Activated naive CD8-positive, alpha-beta T cell (primary cell): ENCODE measurements around the gene GJC1.

Experiments
- H3K27ac Mint-ChIP-seq: one replicate; pipeline ENCODE4 v1.8.0; 2021; ENCODE audit warnings: mixed read lengths
- H3K27me3 Mint-ChIP-seq: one replicate; pipeline ENCODE4 v1.8.0; 2021; ENCODE audit warnings: mixed read lengths
- H3K36me3 Mint-ChIP-seq: one replicate; pipeline ENCODE4 v1.8.0; 2021; ENCODE audit warnings: mixed read lengths
- H3K4me1 Mint-ChIP-seq: one replicate; pipeline ENCODE4 v1.8.0; 2021; ENCODE audit warnings: low read depth, mixed read lengths
- H3K4me3 Mint-ChIP-seq: one replicate; pipeline ENCODE4 v1.8.0; 2021; ENCODE audit warnings: mild to moderate bottlenecking, mixed read lengths
- H3K9me3 Mint-ChIP-seq: one replicate; pipeline ENCODE4 v1.8.0; 2021; ENCODE audit warnings: low read depth, mixed read lengths

Gene GJC1

GRCh38 chr17:44769647-44770084 lies 60.4 kb downstream of the GJC1 start:
- Mint-ChIP-seq H3K9me3 (no peaks in the 10 kb centered on the region), H3K4me1 (no peaks in the 10 kb centered on the region), H3K4me3 (no peak overlapping the region), H3K27ac (no peak overlapping the region), H3K36me3 (no peaks in the 10 kb centered on the region), H3K27me3 (peaks cover 4% of the 10 kb centered on the region)

DNA sequence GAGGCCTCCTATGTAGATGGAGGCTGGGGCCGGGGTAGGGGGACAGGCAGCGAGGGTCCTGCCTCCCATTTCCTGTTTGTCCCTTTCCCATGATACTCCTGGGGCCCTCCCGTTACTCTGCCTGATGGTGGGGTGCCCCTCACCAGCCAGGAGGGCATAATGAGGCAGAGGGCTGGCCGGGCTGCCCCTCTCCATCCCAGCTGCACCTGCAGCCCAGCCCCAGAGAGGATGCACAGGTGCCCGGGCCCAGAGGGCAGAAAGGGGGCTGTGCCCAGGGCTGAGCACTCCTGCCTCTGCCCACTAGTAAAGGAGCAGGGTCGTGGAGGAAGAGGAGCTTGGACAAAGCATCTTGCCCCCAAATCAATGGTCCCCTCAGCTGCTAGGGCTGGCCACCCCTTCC lies 60.9 kb downstream of the GJC1 start:
- Mint-ChIP-seq H3K27ac (no peak overlapping the region), H3K4me1 (no peaks in the 10 kb centered on the region), H3K9me3 (no peaks in the 10 kb centered on the region), H3K4me3 (no peak overlapping the region), H3K27me3 (peaks cover 4% of the 10 kb centered on the region), H3K36me3 (no peaks in the 10 kb centered on the region)

DNA sequence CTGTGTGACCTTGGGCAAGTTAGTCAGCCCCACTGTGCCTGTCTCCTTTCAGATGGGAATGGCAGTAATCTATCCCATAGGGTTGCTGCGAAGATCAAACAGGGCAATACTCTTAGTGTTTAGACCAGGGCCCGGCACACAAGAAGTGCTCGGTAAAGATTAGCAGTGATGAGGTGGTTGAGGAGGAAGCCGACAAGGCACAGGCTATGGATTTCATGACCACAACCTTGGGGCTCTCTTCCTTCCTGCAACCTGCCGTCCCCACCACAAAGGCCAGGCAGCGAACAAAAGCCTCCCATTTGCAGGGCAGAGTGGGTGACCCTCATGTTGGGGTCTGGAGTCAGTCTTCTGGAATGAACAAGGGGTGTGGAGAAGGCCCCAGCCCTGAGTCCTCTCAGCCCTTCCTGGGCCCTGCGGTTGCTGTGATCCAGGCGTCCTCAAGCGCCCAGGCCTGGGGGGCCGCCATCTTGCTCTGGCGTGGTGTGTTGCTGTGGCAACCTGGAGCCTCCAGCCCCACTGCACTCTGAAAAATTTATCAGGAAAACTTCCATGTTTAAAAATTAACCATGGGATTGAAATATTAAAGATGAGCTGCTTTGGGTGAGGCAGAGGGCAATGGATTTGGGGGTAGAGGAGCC lies 61.5 kb downstream of the GJC1 start:
- Mint-ChIP-seq H3K27me3 (peaks cover 4% of the 10 kb centered on the region), H3K36me3 (no peaks in the 10 kb centered on the region), H3K27ac (no peak overlapping the region), H3K9me3 (no peaks in the 10 kb centered on the region), H3K4me1 (no peaks in the 10 kb centered on the region), H3K4me3 (no peak overlapping the region)

DNA sequence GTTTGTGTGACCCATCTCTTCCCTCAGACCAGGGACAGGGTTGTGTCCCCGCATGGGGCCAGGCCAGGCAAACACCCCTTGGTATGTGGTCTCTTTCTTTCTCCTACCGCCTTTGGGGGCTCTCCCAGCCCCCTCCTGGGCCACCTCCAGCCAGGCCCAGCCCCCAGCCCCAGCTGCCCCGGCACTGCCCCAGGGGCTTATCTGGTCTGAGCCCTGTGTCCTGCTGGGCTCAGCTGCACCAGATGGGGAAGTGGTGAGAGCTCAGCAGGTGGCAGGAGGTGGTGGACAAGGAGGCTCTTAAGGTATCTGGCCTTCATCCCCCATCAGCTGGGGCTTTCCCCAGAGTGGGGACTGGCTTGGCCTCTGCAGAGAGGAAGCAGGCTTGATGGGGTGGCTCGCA lies 62.6 kb downstream of the GJC1 start:
- Mint-ChIP-seq H3K27ac (no peak overlapping the region), H3K36me3 (no peaks in the 10 kb centered on the region), H3K4me1 (no peaks in the 10 kb centered on the region), H3K27me3 (peaks cover 3% of the 10 kb centered on the region), H3K4me3 (no peak overlapping the region), H3K9me3 (no peaks in the 10 kb centered on the region)

- Mint-ChIP-seq H3K27me3 (peaks cover 3% of the 10 kb centered on the region), H3K4me3 (no peak overlapping the region), H3K27ac (no peak overlapping the region), H3K9me3 (no peaks in the 10 kb centered on the region), H3K4me1 (no peaks in the 10 kb centered on the region), H3K36me3 (no peaks in the 10 kb centered on the region)
Measured at GRCh38 chr17:44766409-44767038, 63.6 kb downstream of the GJC1 start.

- Mint-ChIP-seq H3K27me3 (peaks cover 7% of the 10 kb centered on the region), H3K4me3 (no peak overlapping the region), H3K4me1 (no peaks in the 10 kb centered on the region), H3K36me3 (no peaks in the 10 kb centered on the region), H3K9me3 (no peaks in the 10 kb centered on the region), H3K27ac (no peak overlapping the region)
Measured at GRCh38 chr17:44765965-44766364, 64.1 kb downstream of the GJC1 start.

DNA sequence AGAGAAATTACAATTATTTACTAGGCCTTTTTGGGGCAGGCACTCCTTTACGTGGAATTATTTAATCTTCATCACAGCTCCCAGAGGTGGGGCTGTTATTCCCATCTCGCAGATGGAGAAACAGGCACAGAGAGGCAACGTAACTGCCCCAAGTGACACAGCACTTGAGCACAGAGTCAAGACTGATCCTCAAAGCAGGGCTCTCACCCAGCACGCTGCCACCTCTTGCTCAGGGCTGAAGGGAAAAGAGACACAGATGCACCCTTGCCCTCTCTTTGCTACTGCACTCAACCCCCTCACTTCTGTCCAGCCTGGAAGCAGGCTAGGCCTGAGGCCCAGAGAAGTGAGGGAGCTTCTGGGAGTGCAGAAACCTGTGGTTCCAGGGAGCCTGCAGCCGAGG lies 66.9 kb downstream of the GJC1 start:
- Mint-ChIP-seq H3K36me3 (no peaks in the 10 kb centered on the region), H3K4me1 (no peaks in the 10 kb centered on the region), H3K27me3 (peaks cover 11% of the 10 kb centered on the region), H3K27ac (no peak overlapping the region), H3K4me3 (no peak overlapping the region), H3K9me3 (no peaks in the 10 kb centered on the region)

GRCh38 chr17:44761932-44762810 lies 67.9 kb downstream of the GJC1 start:
- Mint-ChIP-seq H3K27me3 (peaks cover 17% of the 10 kb centered on the region), H3K4me3 (no peak overlapping the region), H3K9me3 (no peaks in the 10 kb centered on the region), H3K27ac (no peak overlapping the region), H3K36me3 (no peaks in the 10 kb centered on the region), H3K4me1 (no peaks in the 10 kb centered on the region)

DNA sequence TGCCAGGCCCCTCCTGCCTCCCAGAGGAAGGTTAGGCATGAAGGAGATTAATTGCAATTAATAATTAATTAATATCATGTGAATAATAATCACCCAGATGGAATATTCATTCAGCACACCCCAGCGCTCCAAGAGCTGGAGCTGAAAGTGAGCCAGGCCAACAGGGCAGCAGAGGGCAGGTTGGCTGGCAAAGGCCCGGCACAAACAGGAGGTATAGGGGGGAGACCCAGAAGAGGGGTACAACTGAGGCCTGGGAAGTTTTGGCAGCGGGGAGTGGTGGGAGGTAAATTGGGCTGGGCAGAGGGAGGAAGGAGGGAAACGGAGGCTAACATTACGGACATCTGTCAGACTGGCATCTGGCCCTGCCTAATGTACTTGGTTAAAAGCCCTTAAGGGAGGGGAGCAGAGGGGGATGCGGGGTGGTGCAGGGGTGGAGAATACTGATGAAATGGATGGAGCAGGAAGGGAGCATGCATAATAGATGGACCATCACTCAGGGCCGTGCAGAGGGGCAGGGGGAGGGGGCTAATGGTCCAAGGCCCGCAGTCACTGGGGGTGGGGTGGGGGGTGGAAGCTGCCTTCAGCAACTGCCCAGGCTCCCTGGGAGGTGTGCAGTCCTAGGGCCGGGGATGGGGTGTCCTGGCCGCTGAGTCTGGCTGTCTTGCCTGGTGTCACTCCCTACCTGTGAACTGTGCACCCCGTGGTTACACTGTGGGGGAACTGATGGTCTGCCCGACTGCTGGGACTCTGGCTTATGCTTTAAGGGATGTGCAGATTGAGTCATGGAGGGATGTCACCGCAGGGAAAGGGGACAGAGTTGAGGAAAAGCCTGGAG lies 69.4 kb downstream of the GJC1 start:
- Mint-ChIP-seq H3K27me3 (peaks cover 18% of the 10 kb centered on the region), H3K4me1 (no peaks in the 10 kb centered on the region), H3K4me3 (peak overlapping the region; percentile 35)

DNA sequence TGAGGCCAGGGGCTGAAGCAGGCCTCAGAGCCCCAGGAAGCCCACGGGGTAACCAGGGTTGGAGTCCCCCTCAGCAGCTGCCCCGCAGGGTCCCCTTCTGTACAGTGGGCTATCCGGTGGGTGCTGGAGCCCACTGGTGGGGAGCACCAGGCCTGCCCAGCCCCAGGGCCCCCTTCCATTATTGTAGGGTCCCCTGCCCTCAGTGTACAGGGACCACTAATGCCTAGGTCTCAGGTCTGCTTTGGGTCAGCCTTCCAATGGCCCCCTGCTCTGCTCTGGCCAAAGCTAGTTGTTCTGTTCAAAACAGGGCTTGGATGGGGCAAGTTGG lies 70.2 kb downstream of the GJC1 start:
- Mint-ChIP-seq H3K27me3 (peaks cover 18% of the 10 kb centered on the region), H3K27ac (no peak overlapping the region), H3K4me3 (peak overlapping the region; percentile 35)

More for the DNA sequence above, 69.4 kb downstream of the GJC1 start:
- H3K27ac Mint-ChIP-seq, result no peak overlapping the region
- H3K36me3 Mint-ChIP-seq, result no peaks in the 10 kb centered on the region
- no peaks in the 10 kb centered on the region for H3K9me3 Mint-ChIP-seq

DNA sequence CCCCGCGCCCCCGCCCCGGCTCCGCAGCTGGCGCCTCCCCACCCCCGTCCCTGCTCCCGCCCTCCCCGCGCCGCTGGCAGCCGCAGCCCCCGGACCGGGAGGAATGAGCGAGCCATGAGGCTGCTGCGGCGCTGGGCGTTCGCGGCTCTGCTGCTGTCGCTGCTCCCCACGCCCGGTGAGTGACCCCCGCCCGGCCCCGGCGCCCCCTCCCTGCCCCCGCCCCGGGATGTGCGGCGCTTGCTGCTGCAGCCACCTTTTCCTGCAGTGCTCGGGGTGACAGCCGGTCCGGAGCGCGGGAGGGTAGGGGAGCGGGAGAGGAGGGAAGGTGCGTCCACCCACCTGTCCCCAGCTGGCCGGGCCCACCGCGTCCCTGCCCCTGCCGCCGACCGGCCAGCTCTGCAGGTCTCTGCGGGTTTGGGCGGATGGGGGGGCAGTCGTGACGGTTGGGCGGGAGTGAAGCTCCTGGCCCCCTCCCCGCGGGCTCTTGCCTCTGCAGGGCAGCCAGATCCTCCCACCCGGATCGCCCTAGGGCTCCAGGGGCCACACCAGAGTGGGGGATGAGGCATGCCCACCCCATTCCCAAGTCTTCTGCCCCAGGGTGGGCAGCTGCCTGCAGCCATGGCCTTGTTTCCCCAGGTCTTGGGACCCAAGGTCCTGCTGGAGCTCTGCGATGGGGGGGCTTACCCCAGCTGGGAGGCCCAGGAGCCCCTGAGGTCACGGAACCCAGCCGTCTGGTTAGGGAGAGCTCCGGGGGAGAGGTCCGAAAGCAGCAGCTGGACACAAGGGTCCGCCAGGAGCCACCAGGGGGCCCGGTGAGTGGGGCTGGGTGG lies 70.8 kb downstream of the GJC1 start:
- H3K4me3 Mint-ChIP-seq, result no peak overlapping the region
- H3K4me1 Mint-ChIP-seq, result no peaks in the 10 kb centered on the region
- no peak overlapping the region for H3K27ac Mint-ChIP-seq
- H3K27me3 Mint-ChIP-seq, result peaks cover 18% of the 10 kb centered on the region
- H3K9me3 Mint-ChIP-seq, result no peaks in the 10 kb centered on the region
- no peaks in the 10 kb centered on the region for H3K36me3 Mint-ChIP-seq

More for the DNA sequence above, 70.2 kb downstream of the GJC1 start:
- Mint-ChIP-seq H3K9me3 (no peaks in the 10 kb centered on the region), H3K36me3 (no peaks in the 10 kb centered on the region), H3K4me1 (no peaks in the 10 kb centered on the region)

GRCh38 chr17:44758414-44759085 lies 71.5 kb downstream of the GJC1 start, which contains the start of gene ADAM11:
TSS of gene ADAM11 (plus strand) at chr17:44758988. CDS start at chr17:44759200, 212 bp downstream.
- Mint-ChIP-seq H3K4me1 (no peaks in the 10 kb centered on the region), H3K27ac (no peak within 1 kb of the TSS), H3K9me3 (no peaks in the 10 kb centered on the region), H3K36me3 (no peaks in the 10 kb centered on the region), H3K27me3 (peaks cover 18% of the 10 kb centered on the region), H3K4me3 (peak within 1 kb of the TSS; percentile 60)

- Mint-ChIP-seq H3K4me3 (peak overlapping the region; percentile 60), H3K36me3 (no peaks in the 10 kb centered on the region), H3K9me3 (no peaks in the 10 kb centered on the region), H3K27ac (no peak overlapping the region), H3K4me1 (no peaks in the 10 kb centered on the region), H3K27me3 (peaks cover 18% of the 10 kb centered on the region)
Measured at GRCh38 chr17:44757918-44758413, 72.1 kb downstream of the GJC1 start.
